Endothelial cell (in vitro differentiated cells): ENCODE results near the gene ZNF593. TPM values are rescaled to one million over a fixed set of nuclear protein-coding genes. Genes with fewer than 3 reads are reported as not detected.

Experiments used
- DNase-seq: peaks from one replicate; pipeline ENCODE4 v3.0.0; 2021; ENCODE audit warnings: low spot score
- H3K27ac Mint-ChIP-seq: one replicate; pipeline ENCODE4 v1.8.0; 2021; ENCODE audit warnings: mixed read lengths, inconsistent platforms; ENCODE audit not compliant: unreplicated experiment
- H3K27me3 Mint-ChIP-seq: one replicate; pipeline ENCODE4 v1.8.0; 2021; ENCODE audit warnings: mild to moderate bottlenecking, moderate library complexity, mixed read lengths, inconsistent platforms; ENCODE audit not compliant: unreplicated experiment
- H3K36me3 Mint-ChIP-seq: one replicate; pipeline ENCODE4 v1.8.0; 2021; ENCODE audit warnings: mild to moderate bottlenecking, low read depth, mixed read lengths, inconsistent platforms; ENCODE audit not compliant: unreplicated experiment
- H3K4me1 Mint-ChIP-seq: one replicate; pipeline ENCODE4 v1.8.0; 2021; ENCODE audit warnings: mild to moderate bottlenecking, mixed read lengths, inconsistent platforms; ENCODE audit not compliant: unreplicated experiment
- H3K4me3 Mint-ChIP-seq: one replicate; pipeline ENCODE4 v1.8.0; 2021; ENCODE audit warnings: mild to moderate bottlenecking, mixed read lengths, inconsistent platforms; ENCODE audit not compliant: unreplicated experiment
- H3K9me3 Mint-ChIP-seq: one replicate; pipeline ENCODE4 v1.8.0; 2021; ENCODE audit warnings: mixed read lengths, inconsistent platforms; ENCODE audit not compliant: unreplicated experiment
- total RNA-seq: library from RNA; stranded (reverse); fragmentation: NEBNext Ultra II Directional; extraction: Animal tissue kit (Norgen Biotek cat#: 25700); gene quantifications from one replicate; pipeline ENCODE4 v1.2.1, GENCODE V29; 2021; ENCODE audit not compliant: unreplicated experiment
- TF ChIP-seq, protein P1 (sequence below): fragments of 200-600 bp; sonication (generic); IDR thresholded peaks from one replicate; pipeline ENCODE4 v1.5.0; 2021; ENCODE audit warnings: antibody characterized with exemption; ENCODE audit not compliant: unreplicated experiment

ZNF593 gene
- total RNA-seq, 1 donor from 2014 or later: 17.9 TPM

DNA sequence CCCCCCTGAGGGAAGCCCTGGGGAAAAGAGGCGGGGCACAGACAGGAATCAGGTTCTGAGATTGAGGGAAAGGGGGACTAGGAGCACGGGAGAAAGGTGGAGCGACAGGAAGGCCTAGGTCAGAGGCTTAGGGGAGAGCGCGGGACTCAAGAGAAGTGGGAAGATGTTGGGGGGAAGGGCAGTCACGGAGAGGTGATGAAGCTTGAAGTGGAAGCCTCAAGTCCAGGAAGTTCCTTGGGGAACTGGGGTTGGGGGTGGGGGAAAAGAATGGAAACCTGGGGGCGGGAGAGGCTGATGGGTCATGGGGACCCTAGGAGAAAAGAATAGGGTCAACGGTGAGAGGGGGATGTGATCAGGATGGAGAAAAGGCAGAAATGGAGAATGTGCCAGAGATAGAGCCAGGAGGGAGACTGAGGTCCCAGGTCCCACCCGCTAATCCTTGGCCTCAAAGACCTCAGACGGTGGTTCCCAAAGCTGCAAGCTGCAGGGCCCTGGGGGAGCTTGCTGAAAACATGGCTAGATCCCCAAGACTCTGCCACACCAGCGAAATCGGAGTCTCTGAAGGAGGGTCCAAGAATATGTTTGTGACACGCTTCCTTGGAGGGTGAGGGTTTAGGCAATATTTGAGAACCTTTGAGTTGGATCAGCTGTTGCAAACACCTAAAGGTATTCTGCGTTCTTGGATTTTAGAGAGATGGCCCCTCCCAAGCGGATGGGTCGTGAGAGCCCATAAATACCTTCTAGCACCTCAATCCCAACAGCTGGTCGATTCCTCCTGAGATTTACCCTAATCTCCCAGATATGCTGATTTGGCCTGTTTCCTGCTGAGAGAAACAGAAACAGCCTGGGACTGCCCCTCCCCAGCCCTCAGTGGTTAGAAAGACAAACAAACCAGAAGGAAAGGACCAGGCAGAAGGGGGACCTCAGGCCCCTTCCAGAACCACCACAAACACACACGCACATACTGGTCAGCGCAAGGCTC lies 4.6 kb upstream of the ZNF593 start:
- TF ChIP-seq, protein P1, sequence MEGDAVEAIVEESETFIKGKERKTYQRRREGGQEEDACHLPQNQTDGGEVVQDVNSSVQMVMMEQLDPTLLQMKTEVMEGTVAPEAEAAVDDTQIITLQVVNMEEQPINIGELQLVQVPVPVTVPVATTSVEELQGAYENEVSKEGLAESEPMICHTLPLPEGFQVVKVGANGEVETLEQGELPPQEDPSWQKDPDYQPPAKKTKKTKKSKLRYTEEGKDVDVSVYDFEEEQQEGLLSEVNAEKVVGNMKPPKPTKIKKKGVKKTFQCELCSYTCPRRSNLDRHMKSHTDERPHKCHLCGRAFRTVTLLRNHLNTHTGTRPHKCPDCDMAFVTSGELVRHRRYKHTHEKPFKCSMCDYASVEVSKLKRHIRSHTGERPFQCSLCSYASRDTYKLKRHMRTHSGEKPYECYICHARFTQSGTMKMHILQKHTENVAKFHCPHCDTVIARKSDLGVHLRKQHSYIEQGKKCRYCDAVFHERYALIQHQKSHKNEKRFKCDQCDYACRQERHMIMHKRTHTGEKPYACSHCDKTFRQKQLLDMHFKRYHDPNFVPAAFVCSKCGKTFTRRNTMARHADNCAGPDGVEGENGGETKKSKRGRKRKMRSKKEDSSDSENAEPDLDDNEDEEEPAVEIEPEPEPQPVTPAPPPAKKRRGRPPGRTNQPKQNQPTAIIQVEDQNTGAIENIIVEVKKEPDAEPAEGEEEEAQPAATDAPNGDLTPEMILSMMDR: no peak
- H3K27me3 Mint-ChIP-seq: peaks cover 23% of the 10 kb centered on the region
- peaks cover 3% of the 10 kb centered on the region for H3K36me3 Mint-ChIP-seq
- no peak for DNase-seq
- H3K4me3 Mint-ChIP-seq: peak overlapping the region; percentile 83
- no peaks in the 10 kb centered on the region for H3K9me3 Mint-ChIP-seq
- H3K27ac Mint-ChIP-seq: peak overlapping the region; percentile 52
- peaks cover 37% of the 10 kb centered on the region for H3K4me1 Mint-ChIP-seq

DNA sequence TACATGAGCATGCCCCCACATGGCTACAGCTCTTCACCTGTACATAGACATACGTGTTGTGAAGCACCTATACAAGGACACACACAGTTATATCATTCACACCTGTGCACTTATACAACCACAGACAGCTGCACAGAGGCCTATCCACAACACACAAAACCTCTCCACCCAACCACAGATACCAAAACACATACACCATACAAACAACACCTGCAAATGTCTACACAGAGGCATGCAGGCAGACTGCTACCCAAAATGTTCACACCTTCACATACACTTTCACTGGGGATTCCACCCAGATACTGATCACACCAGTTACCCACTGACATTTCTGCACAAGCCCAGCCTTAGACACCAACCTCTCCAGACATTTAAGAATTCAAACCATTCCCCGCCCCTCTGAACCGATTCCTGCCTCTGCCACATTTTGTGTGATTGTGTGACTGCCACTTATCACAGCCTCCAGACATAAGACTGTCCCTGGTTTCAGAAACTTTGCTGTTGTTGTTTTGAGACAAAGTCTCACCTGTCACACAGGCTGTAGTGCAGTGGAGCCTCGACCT lies 2.9 kb upstream of the ZNF593 start:
- no peak overlapping the region for H3K27ac Mint-ChIP-seq
- H3K4me1 Mint-ChIP-seq: peaks cover 31% of the 10 kb centered on the region
- no peak overlapping the region for H3K4me3 Mint-ChIP-seq
- H3K27me3 Mint-ChIP-seq: peaks cover 23% of the 10 kb centered on the region
- H3K9me3 Mint-ChIP-seq: no peaks in the 10 kb centered on the region
- DNase-seq: no peak
- TF ChIP-seq, protein P1: no peak
- H3K36me3 Mint-ChIP-seq: peaks cover 3% of the 10 kb centered on the region

DNA sequence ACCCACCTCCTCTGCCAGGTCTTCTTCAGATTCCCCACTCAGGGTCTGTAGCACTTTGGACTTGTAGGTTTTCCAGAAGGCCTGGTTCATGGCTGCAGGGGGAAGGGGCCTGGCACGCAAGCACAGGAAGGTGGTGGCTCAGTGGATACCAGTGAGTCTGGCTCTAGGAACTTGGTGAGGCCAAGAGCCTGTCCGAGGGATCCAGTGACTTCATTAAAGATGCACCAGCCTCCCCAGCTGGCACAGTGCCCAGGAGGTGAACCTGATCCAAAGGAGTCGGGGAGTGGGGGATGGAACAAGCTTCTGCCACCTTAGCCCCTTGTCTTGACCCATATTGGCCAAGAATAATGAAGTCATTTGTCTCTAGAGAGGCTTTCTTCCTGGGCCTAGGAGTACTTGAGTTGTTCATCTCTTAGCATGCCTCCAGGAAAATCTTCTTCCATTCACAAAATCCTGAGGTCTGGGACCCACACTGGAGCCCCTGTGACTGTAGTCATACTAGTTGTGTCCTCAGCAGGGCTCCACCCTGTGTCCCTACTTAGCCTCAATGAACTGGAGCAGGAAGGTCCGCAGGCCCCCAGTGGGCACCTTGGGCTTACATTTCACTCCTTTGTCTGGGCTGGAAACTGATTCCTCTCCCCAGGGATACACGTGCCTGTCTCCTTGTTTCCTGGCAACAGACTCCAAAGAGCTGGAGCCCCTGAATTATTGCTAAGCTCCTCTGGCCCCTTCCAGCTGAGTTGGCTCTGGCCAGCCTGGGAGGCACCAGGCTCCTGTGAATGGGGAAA lies 1.1 kb upstream of the ZNF593 start, which contains the start of gene C1orf232:
TSS of gene C1orf232 (minus strand) at position 554 of the 788 bp plus-strand sequence. CDS start at position 90, 464 bp downstream.
- Mint-ChIP-seq H3K36me3 (peaks cover 1% of the 10 kb centered on the region), H3K27me3 (peaks cover 20% of the 10 kb centered on the region), H3K9me3 (no peaks in the 10 kb centered on the region), H3K4me1 (peaks cover 25% of the 10 kb centered on the region), H3K4me3 (peak within 1 kb of the TSS; percentile 89), H3K27ac (no peak within 1 kb of the TSS)
- no peak for DNase-seq
- TF ChIP-seq, protein P1: no peak

DNA sequence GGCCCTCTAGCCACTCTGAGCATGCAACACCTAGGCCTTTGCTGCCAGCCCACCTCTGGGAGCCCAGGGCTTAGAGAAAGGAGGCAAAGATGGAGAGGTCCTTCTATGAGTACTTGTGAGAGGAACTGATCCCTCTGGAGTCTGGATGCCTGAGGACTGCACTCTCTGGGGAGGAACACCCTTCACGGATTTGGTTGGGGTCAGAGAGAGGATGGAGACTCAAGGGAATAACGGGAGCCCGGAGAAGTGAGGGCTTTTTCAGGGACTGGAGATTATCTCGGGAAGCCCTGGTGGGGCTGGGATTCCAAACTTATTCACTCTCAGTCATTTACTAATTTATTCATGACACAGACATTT lies 532 bp upstream of the ZNF593 start:
- no peak for DNase-seq
- peaks cover 17% of the 10 kb centered on the region for H3K27me3 Mint-ChIP-seq
- no peaks in the 10 kb centered on the region for H3K9me3 Mint-ChIP-seq
- TF ChIP-seq, protein P1: no peak
- H3K27ac Mint-ChIP-seq: no peak overlapping the region
- H3K4me1 Mint-ChIP-seq: peaks cover 22% of the 10 kb centered on the region
- peak overlapping the region; percentile 85 for H3K4me3 Mint-ChIP-seq
- H3K36me3 Mint-ChIP-seq: no peaks in the 10 kb centered on the region
